M059J (cell line): ENCODE data around the gene ATOSB. TPM values are rescaled to one million over a fixed set of nuclear protein-coding genes. Genes with fewer than 3 reads are reported as not detected.

Experiments
- DNase-seq: peaks from one replicate; pipeline ENCODE4 v3.0.0-alpha.2; 2012; ENCODE audit warnings: low read depth
- total RNA-seq: library from RNA; depleted of rRNA; stranded (reverse); fragments of >200 nt; shearing (Covaris generic); gene quantifications from 2 replicates; pipeline ENCODE4 v1.2.3, GENCODE V29; 2014

The ATOSB gene
- total RNA-seq, 1 experiment from 2014 or later, result 40.8 TPM

DNA sequence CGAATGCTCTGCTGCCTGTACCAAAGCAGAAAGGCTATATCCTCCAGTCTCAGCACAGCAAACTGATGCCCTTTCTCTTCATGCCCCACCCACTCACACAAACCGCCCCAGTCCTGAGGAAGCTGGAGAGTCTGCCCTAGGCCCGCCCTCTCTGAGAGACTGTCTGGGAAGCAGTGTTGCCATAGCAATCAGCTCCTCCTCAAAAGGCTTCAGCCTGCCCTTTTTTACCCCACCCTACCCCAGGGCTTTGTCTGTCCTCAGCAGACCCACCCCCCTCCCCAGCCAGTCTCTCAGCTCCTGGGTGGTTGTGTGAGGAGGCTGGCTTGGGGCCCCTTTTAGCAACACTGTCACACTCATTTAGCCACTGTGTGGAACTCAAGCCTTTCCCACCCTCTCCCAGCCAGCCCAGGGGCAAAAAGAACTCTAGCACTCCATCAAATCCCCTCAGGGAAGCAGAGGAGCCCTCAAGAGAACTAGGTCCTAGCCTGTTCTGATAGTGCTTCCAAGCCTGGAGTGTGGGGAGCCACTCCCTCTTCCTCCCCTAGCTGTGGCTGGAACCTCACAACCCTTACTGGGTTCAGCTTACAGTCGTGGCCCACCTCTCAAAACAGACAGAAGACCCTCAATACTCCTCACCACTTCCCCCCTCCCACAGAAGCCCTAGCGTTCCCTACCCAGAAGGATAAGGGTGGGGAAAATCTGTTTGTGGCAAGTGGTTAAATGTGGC is 1.4 kb downstream of the ATOSB start:
- peak; percentile 99 for DNase-seq

DNA sequence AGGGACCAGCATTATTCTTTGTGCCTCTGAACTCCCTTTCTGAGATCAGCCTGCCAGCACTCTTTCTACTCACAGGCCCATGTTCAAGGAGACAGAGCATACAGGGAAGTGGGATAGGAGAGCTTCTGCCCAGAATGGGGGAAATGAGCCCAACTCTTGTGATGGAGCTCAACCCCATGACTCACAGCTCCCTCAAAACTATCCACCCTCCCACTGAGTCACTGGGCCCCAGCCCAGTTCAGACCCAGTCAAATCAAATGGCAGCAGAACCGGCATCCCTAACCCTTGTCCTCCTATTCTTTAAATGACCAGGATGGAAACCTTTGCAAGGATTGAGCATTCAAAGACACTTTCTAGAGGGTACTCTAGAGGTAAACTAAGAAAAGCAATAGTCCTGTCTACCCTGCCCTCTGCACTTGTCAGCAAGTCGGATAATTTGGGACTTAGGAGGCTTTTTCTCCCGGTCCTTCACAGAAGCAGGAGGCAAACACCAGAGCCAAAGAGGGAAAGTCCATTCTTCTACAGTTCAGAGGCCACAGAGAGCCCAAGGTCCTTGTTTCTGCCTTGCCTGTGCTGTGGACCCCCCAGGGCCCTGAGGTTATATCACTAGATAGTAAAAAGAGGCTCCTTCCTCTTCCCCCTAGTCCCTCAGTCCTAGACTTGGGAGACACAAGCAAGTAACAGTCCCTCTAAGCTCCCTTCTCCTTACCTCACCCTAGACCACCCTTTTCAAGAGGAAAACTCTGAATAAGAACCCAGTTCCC is 3.2 kb downstream of the ATOSB start:
- DNase-seq, result peak; percentile 81

DNA sequence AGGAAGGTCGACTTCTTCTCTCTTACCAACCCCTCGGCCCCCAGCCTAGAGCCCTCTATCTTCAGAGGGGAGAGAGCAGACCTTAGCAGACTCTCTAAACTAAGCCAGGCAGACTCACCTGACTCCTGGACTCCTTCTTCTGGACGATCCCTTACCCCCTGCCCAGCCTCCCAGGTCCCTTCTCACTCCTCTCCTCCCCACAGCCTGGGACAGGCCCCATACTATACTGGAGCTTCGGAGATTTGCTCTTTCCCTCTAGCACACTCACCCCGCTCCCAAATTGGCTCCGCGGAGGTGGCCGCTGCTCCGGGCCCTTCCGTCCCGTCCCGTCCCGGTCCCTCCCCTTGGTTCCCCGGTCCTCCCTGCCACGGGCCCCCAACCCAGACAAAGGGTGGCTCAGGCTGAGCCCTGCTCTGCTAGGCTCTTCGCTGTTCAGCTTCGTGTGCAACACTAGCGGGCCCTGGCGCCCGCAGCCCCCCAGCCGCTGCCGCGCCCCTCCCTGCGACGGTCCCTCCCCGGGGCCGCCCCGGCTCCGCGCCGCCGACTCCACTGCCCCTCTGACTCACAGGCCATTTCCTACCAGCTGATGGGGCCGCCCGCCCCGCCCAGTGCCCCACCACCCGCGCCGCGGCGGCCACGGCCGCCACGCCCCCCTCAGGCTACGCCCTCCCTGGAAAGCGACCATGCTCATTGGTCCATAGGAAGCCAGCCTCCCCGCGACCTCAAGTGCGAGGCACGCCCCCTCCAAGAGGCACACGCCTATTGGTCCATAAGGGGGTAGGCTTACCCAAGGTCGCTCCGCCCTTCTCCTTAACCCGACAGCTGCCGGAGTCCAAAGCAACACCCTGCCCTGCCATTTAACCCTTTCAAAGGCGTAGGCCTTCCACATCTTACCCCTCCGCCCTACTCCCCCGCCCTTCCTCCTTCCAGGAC is 4.4 kb downstream of the ATOSB start:
- DNase-seq, result peak; percentile 98

DNA sequence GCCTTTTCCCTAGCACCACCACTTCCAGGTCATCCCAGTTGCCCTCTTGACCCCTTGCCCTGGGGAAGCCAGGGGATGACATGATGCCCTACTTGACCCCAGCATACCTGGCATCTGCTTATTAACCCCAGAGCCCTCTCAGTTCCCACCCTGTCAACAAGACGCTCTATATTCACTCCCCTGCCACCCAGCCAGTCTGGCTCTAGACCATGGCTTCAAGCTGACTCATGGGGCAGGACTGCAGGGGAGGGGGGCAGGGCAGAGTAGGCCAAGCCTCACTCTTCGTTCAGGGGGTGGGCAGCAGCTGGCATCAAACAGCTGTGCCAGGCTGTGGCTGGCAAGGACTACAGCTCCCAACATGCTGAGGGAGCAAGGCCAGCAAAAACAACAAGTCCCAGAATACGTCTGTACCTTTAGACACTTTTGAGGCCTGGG is 5.3 kb downstream of the ATOSB start:
- peak; percentile 87 for DNase-seq

DNA sequence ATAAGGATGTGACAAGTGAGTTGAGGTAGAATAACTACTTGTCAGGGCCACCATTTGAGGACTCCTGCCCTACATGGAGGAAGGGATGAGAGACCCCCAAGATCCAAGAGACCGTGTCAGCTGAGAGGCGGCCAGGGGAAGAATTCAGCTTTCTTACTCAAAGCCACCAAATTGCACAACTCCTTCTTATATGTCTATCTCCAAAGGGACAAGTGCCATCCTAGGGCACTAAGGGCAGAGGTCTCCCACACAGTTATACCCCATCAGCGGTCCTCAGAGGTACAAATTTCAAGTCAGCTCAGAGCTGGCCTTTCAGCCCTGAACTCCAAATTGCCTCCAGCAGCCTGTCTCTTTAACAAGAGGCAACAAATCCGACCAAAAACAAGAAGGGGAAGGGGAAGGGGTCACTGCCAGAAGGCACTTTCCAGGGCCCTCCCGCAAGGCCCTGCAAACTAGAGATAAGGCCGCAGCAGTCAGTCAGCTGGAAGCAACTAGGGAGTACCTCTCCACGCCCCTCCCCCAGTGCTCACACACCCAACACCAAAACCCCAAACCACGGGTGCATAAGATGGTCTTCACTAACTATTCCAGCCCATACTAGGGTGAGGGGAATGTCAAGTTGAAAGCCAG is 6.6 kb downstream of the ATOSB start:
- DNase-seq, result no peak

DNA sequence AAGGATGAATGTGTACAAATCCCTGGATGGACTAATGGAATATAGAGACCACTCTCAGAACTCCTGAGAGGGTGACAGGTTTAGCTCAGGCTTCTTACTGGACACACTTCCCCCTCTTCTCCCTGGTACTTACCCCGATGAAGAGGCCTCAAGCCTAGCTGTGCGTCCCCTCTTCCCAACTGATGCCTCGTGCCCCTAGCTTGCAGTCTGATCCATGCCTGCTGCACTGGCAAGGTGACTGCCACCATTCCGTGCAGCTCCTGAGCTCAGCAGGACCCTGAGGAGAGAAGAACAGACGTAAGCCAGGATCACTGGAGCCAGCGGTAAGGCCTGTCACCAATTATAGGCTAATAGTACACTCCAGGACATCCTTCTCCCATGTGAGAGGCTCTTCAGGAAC is 7.2 kb downstream of the ATOSB start:
- no peak for DNase-seq

DNA sequence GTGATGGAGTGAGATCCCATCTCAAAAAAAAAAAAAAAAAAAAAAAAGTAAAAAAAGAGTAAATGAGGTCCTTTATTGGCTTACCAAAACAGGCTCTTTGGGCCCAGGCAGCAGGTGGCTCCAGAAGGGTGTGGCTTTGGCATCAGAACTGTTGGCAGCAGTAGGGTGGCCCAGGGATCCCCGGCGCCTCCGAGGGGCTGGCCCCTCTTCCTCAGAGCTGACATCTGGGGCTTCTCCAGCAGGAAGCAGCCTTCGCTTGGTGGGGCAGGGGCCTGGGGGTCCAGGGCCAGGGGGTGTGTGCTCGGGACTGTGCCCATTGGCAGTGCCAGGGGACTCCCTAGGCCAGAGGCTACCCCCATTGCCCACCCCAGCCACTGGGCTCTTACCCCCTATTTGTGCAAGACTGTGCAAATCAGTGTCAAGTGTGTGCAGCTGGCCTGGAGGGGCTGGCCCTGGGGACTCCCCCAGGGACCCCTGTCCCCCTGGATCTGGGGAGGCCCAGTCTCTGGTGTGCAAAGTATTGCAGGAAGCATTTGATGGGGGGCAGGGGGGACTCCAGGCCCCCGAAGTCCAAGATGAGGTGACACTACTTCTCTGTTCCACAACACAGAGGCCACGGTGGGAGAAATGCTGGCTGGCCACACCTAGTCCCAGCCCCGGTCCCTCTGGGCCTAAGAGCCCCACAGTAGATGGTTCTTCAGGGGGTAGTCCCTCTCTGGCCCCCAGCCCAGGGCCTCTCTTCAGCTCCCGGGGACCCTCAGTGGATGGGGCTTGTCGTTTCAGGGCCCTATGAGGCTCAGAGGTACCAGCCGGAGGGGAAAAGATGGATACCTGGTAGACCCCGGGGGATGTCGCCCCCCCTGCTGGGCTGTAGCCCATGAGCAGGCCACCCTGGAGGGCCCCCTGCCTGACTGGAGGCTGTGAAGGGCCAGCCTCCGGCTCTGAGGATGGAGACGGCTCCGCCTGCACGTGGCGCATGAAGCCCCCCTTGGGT is 8.1 kb downstream of the ATOSB start:
- DNase-seq, result no peak

DNA sequence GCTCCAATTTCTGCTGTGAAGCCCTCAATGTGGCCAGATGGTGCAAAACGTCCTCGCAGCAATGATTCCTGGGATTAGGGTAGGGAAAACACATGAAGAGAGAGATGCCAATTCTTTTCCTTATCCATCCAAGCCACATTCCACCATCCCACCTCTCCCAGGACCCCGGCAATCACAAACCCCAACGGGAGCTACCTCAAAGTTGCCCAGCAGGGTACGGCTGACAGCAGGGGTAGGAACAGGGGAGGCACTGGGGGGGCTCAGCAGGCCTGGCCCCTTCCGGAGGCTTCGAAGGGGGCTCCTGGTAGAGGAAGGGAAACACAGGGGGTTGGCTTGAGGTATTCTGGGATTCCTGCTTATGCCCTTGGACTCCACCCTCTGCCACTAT is 9.3 kb downstream of the ATOSB start:
- no peak for DNase-seq

DNA sequence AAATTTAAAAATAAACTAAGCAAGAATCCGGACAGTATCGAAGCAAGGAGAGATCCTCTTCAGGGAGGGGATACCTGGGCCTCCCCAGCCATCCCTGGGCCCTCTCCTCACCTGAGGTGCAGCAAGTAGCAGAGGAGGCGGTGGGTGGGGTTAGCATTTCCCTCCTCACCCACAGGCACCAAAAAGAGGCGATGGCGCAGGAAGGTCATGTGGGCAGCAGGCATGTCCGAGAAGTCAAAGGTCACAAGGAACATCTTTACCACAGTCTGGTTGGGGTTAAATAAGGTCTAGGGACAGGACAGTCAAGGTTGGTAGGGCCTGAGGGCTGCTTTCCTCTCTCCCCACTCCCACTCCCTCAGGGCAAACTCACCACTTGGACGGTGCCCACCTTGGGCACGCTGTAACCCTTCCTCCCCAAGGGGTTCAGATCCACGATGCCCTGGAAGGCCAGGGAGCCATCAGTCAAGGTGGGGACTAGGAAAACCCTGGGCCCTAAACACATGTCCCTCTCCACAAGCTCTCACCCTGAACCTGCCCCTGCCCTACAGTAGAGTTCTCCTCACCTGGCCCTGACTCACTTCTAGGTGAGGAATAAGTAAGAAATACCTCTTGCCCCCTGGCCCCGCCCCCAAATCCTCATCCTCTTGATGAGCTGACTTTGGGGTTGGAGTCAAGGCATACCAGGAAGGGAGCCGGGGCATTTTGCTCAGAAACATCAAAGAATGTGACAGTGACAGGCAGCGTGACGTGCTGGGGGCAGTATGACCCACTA is 9.9 kb downstream of the ATOSB start:
- no peak for DNase-seq

DNA sequence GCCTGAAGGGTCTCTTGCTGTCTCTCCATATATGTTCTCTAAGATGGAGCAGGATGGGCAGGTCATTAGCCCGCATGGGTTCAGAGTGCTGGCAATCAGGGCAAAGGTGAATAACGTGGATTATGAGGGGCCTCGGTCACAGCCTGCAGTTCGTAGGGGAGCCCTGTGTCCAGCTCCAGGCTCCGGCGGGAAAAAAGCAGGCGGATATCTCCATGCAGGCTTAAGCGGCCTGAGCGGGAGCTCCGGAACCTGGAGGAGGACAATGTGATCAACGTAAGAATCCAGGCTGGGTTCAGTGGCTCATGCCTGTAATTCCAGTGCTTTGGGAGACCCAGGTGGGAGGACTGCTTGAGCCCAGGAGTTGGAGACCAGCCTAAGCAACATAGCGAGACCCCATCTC is 10.5 kb downstream of the ATOSB start:
- no peak for DNase-seq

DNA sequence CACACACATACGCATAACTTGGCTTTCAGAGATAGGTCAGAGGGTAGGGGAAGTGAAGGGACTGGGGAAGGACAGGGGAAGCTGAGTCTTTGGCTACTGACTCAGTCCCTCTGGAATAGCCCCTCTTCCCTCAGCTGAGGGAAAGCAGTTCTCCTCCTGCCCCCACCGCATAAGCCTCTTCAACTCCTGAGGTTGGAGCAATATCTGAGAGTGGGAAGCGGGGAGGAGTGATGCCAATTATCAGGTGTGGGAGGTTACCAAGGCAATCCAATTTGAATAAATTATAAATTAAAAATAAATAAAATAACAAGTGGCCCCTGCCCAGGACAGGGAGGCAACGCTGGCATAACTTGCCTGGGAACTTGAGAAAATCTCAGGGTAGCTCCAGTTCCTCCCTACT is 11.1 kb downstream of the ATOSB start:
- no peak for DNase-seq

DNA sequence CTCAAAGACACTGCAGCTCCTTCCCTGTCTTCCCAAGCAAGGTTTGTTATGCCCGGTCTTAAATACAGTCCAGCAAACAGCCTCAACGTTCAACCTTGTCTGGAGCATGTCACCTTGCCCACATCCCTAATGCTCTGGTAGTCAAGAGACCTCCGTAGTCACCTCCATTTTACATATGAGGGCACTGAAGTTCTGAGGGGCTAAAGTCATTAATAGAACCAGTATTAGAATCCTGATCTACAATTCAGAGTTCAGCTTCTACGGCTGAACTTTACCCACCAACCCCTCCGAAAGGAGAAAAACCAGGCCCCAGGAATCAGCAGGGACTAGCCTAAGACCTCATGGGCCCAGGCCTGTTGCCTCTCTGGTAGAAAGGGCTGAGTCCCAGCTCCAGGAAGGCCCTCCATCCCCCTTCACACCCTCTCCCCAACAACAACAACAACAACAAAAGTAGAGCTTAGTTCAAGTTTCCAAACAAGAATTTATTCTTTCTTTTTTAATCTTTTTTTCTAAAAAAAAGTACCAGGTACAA is 11.9 kb downstream of the ATOSB start:
- DNase-seq, result no peak

DNA sequence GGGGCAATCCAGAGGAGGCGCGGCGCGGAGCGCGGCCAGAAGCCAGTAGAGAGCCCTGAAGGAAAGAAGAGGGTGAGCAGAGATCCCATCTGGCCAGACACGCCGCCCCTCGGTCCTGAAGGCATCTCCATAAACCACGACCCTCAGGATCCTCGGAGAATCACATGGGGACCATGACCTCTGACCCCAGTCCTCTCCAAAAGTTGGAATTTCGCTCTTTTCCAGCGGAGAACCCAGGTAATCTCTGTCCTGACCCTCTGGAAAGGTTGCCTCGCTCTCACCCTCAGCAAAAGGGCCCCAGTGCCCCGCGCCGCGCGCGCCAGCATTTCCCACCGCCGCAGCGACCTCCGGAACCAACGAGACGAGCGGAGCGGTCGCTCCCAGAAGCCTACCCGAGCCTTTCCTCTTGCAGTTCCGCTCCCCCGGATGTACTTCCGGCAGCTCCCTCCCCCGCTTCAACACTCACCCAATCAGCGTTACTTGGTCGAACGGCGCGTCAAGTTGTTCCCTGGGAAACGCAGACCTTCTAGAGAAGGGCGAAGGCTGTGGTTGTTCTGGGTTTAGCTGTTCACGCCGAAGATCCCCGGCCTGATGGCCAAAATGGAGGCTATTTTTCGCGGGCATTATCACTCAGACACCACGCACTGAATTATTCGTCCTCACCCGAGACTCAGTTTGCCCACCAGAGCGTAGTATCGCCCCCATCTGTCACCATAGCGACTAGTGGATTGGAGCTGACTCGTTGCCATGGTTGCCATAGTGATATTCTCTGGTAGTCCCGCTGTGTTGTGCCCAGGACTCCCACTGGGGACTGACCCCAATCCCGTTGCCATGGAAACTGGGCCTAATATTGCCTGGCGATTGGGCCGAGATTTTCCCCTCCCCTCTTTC is 12.6 kb downstream of the ATOSB start, which contains the start of gene STOML2:
TSS of gene STOML2 (minus strand) at position 363 of the 891 bp plus-strand sequence. CDS start at position 326, 37 bp downstream.
- peak; percentile 97 for DNase-seq

DNA sequence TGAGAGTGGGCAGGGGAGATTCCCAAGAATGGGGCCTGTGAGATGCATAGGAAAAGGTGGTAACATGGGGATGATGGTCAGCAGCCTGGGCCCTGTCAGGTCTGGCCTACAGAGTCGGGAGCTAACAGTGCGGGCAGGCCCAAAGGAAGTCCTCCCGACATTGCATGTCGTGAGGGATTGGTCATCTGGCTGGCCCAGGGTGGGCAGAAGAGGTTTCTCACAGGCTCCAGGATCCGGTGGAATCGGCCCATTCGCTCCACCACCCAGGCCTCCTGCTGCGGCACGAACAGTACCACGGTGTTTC is 13.2 kb downstream of the ATOSB start:
- no peak for DNase-seq

DNA sequence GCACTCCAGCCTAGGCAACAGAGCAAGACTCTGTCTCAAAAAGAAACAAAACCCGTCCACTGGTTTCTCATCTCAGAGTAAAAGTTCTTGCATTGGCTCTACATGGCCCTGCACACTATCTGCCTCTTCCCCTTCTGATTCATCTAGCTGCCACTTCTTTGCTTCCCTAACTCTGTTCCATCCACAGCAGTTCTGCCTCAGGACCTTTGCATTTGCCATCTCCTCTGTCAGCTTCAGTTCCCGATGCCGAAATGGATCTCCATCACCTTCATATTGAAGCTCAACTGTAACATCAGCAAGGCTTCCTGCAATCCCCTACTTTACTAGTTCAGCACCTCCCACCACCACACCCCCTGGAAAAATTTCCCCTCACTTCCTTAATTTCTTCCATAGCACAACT is 18.1 kb downstream of the ATOSB start:
- no peak for DNase-seq

DNA sequence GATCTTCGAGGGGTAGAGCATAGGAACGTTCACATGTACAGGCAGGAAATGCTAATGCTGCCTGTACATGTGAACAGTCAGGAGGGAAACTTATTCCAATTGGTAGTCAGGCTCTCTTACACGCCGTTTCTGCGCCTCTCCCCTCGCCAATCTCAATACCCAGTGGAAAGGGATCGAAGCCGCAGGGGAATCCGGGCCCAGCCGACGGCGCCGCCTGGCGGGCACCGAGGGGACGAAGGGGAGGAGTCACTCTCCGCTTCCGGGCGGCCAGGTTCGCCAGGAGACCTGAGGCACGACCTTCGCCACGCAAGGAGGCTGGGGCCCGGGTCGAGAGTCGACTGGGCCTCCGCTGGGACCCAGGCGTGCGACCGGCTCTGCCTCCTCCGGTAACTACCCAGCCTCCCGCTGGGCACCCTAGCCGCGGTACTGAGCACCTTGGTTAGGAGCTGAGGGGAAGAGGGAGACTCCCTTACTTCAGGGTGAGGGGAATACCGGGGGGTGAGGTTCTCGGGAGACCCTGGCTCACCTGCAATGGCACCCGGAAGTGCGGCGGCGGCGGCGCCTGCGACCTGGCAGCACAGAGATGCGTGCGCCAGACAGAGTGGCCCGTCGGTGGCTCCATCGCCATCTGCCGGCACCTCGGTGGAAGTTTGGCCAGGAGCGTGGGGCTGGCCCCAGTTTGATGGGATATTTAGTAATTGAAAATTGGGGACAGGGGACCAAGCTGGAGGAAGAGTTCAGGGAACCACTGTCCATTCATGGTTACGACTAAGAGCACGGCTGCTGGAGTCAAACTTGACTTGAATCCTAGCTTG is 19.4 kb downstream of the ATOSB start, which contains the start of gene PIGO:
TSS of gene PIGO (minus strand) at position 557 of the 815 bp plus-strand sequence. CDS start 1,026 bp downstream, outside the sequence.
- peak; percentile 83 for DNase-seq

DNA sequence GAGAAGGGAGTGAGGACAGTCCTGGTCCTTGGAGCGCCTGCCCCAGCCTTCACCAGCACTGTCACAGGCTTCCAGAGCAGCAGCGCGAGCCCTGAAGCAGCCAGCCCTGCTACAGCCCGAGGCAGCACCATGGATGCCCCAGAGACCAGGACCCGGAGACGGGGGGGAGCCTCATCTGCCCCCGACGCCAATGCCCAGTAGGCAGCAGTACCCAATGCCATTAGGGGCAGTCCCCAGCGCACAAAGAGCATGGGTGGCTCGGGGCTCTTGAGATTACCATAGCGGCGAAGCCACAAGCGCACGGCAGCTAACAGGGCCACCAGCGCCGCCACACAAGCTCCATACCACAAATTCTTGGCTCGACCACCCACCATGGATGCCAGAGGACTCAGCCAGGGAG is 24.1 kb downstream of the ATOSB start:
- DNase-seq, result no peak
